Motor neuron (in vitro differentiated cells): Measurements from ENCODE around the gene ZWILCH. TPM values are rescaled to one million over a fixed set of nuclear protein-coding genes. Genes with fewer than 3 reads are reported as not detected.
"Not testable (repeated sequence)": the region's sequence is repeated elsewhere in the genome, so short reads cannot be mapped to it uniquely, and the experiment has no call there.

Experiments used
- ATAC-seq, 8 experiments: fragments of 200-7000 bp; cut with Tn5 transposase; replicated peaks in 6 of 8; 2 replicates each; pipeline ENCODE4 v1.8.0; 2021; ENCODE audit warnings: mild to moderate bottlenecking in 8 of 8, moderate library complexity in 8 of 8
- H3K27ac ChIP-seq, 2 donors: fragments of 250-450 bp; sonication (Bioruptor Pico); 2 replicates each; pipeline ENCODE4 v1.9.0; 2021; ENCODE audit warnings: antibody characterized with exemption in 2 of 2, mild to moderate bottlenecking in 2 of 2, moderate library complexity in 1 of 2
- H3K4me1 ChIP-seq, 2 donors: fragments of 250-450 bp; sonication (Bioruptor Pico); replicated peaks in 1 of 2; 2 replicates each; pipeline ENCODE4 v1.6.1; 2021; ENCODE audit warnings: antibody characterized with exemption in 2 of 2, mild to moderate bottlenecking in 2 of 2, moderate library complexity in 1 of 2
- H3K4me3 ChIP-seq, 5 donors: fragments of 250-450 bp; sonication (Bioruptor Pico); 2 replicates each; pipeline ENCODE4 v1.9.0; 2021; ENCODE audit warnings: antibody characterized with exemption in 5 of 5, mild to moderate bottlenecking in 5 of 5, moderate library complexity in 4 of 5
- WGBS, 10 experiments: fragments of 450-650 bp; shearing (Covaris generic); methylation state at CpG; one replicate each; pipeline ENCODE4 v1.0.0; 2022; 5-methylcytosine and 5-hydroxymethylcytosine counted together
- in situ Hi-C, 9 experiments: fragments of 400-800 bp; cut with MboI; loops; one replicate each; pipeline ENCODE4 v1.15.0; 2021; ENCODE audit warnings: low sequenced_read_pairs in 9 of 9, low pct_unique_long_range_greater_than_20kb in 2 of 9; ENCODE audit not compliant: unreplicated experiment in 9 of 9
- total RNA-seq, 8 experiments: library from RNA; unstranded; fragments of 300-600 nt; gene quantifications; 2 replicates each; pipeline versions ENCODE4 v1.2.3 to v1.2.4, GENCODE V29; 2022

ZWILCH gene
- total RNA-seq, 8 experiments from 2014 or later, result 9.0 to 24.5 (median 18.1) TPM

DNA sequence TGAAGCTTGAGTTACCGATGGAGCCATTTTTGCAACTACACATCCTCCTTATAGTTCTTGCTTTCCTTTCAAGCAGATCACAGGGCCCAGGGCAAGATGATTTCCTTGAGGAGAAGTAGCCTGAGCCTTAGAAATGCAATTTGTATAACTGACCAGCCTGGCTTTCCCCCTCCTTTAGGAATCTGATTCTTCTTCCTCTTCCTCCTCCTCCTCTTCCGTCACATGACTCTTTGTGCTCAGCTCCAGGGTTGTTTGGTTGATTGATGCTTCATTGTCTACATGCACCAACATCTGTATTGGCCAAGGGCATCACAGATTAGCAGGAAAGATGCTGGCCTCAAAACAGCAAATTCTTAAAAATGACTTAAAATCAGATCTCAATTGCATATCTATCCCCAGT is 10.9 kb upstream of the ZWILCH start:
- in situ Hi-C loops, result loop anchor here in 1 of 9 experiments (25.0 kb wide), 1 partner anchor 107 kb away; the partner anchor contains the start of gene MAP2K1
- H3K4me3 ChIP-seq, result no peak overlapping the region
- 63 to 100% (median 96%) methylated on average over 1 to 2 of the region's 2 CpGs; no CpG with 5 or more reads in 1 of the 10 experiments for WGBS, 10 experiments
- H3K27ac ChIP-seq, result no peak overlapping the region
- peaks cover 6 to 7% of the 10 kb centered on the region in 2 donors for H3K4me1 ChIP-seq
- ATAC-seq, result no peak

GRCh38 chr15:66496951-66497501 is 8.1 kb upstream of the ZWILCH start:
- H3K4me1 ChIP-seq, result peaks cover 6 to 8% of the 10 kb centered on the region in 2 donors
- H3K4me3 ChIP-seq, result peak overlapping the region; percentile 53 to 91 (median 71)
- WGBS, 10 experiments, result 6 to 80% (median 43%) methylated on average over 1 to 8 of the region's 17 CpGs; no CpG with 5 or more reads in 4 of the 10 experiments
- in situ Hi-C loops, result loop anchor here in 1 of 9 experiments (25.0 kb wide), 1 partner anchor 110 kb away; the partner anchor contains the start of gene MAP2K1
- H3K27ac ChIP-seq, result peak overlapping the region; percentile 53 to 88
- peak; percentile 15 to 36 (median 24) for ATAC-seq

GRCh38 chr15:66497502-66498455 is 7.3 kb upstream of the ZWILCH start, which contains the start of gene SNAPC5:
TSS of gene SNAPC5 (minus strand) at chr15:66497762. CDS start at chr15:66497731, 31 bp downstream.
- Histone ChIP-seq H3K4me1 (peaks cover 8 to 13% of the 10 kb centered on the region in 2 donors), H3K27ac (peak within 1 kb of the TSS; percentile 53 to 88), H3K4me3 (peak within 1 kb of the TSS; percentile 53 to 91 (median 71))
- peak; percentile 74 to 94 (median 92) for ATAC-seq
- in situ Hi-C loops, result loop anchor here in 1 of 9 experiments (25.0 kb wide), 1 partner anchor 110 kb away; the partner anchor contains the start of gene MAP2K1
- WGBS, 10 experiments, result 0 to 60% (median 18%) methylated on average over 1 to 26 of the region's 43 CpGs

- WGBS, 10 experiments, result 25 to 95% (median 80%) methylated on average over 1 to 3 of the region's 3 CpGs; no CpG with 5 or more reads in 1 of the 10 experiments
These were observed 6.4 kb upstream of the ZWILCH start for GRCh38 chr15:66498501-66499386.

DNA sequence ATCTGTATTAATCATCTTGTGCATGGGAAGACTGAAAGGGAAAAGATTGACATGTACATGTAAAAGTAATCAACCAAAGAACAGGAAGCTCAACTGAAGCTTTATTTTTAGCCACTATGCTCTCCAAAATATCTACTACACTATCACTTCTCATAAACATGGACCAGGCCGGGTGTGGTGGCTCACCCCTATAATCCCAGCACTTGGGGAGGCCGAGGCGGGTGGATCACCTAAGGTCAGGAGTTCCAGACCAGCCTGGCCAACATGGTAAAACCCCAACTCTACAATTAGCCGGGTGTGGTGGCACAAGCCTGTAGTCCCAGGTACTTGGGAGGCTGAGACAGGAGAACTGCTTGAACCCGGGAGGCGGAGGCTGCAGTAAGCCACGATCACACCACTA is 4.8 kb upstream of the ZWILCH start:
- ATAC-seq, H3K27ac ChIP-seq, H3K4me3 ChIP-seq, in situ Hi-C loops: not testable (repeated sequence)
- 63 to 100% (median 95%) methylated on average over 1 to 6 of the region's 7 CpGs; no CpG with 5 or more reads in 1 of the 10 experiments for WGBS, 10 experiments
- peaks cover 19 to 22% of the 10 kb centered on the region in 2 donors for H3K4me1 ChIP-seq

More at GRCh38 chr15:66498501-66499386, 6.4 kb upstream of the ZWILCH start:
- ATAC-seq, result no peak
- Histone ChIP-seq H3K4me1 (peaks cover 17 to 22% of the 10 kb centered on the region in 2 donors), H3K27ac (no peak overlapping the region), H3K4me3 (no peak overlapping the region)
- in situ Hi-C loops, result loop anchor here in 1 of 9 experiments (25.0 kb wide), 1 partner anchor 111 kb away; the partner anchor contains the start of gene MAP2K1

DNA sequence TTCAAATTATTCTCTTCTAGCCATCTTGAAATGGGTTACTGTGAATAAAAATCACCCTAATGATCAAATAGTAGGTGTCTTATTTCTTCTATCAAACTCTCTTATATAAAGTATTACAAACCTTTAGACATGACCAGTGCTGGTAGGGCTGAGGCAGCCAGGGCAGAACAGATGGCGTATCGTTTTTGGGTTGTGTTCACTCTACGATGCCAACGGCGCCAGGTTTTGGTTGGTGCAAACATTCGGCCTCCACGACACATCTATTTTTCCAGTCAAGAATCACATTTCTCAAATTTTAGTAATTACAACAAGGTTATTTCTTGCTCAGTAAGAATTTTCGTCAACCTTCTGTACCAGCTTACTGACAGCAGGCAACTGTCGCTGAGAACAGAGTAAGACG is 2.6 kb upstream of the ZWILCH start:
- peaks cover 15 to 22% of the 10 kb centered on the region in 2 donors for H3K4me1 ChIP-seq
- H3K4me3 ChIP-seq, result peak overlapping the region in 1 of 5 donors; percentile 94
- H3K27ac ChIP-seq, result no peak overlapping the region
- 7 to 98% (median 82%) methylated on average over 2 to 10 of the region's 10 CpGs for WGBS, 10 experiments
- in situ Hi-C loops, result no loop called here
- no peak for ATAC-seq

- ATAC-seq, in situ Hi-C loops: not testable (repeated sequence)
- 2 to 72% (median 27%) methylated on average over 1 to 11 of the region's 13 CpGs; no CpG with 5 or more reads in 1 of the 10 experiments for WGBS, 10 experiments
- Histone ChIP-seq H3K4me1 (peaks cover 15 to 22% of the 10 kb centered on the region in 2 donors), H3K27ac (peak overlapping the region in 1 of 2 donors; percentile 97), H3K4me3 (peak overlapping the region; percentile 94 to 99 (median 98))
These were observed 2.0 kb upstream of the ZWILCH start for GRCh38 chr15:66503041-66503648.

DNA sequence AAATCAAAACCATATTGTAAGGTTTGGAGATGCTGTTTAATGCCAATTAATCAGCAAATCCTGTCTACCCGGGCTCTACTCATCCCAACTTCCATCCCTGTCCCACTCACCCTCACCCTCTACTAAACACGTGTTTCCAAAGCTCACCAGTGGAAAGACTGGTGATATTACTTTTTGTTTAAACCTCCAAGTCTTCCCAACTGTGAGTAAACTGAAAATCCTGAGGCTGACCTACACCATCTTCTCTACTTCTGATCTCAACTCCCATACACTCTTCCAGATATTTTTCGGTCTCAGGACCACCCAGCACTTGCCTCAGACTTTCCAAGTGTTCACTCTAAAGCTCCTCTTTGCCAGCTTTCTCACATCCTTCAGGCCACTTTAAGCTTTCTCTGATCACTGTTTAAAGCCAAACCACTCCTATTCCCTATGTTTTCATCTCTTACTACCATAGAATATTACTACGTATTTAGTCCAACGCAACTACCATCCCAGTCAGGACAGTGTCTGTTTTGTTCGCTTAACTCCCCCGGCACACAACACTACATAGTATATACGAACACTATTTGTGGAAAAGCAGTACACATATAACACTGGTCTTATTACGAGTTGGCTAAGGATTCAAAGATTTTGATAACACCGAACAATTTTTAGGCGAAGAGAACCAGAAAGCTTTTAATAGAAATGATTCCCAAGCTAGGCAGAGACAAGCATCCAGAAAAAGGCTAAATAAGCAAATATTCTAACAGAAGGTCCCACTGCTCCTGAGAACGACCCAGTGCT is 1.2 kb upstream of the ZWILCH start:
- no peak for ATAC-seq
- in situ Hi-C loops, result no loop called here
- WGBS, 10 experiments, result 0 to 3% (median 0%) methylated on average over 2 to 12 of the region's 12 CpGs
- Histone ChIP-seq H3K27ac (peak overlapping the region; percentile 95 to 97), H3K4me3 (peak overlapping the region; percentile 94 to 99 (median 98)), H3K4me1 (peaks cover 15 to 22% of the 10 kb centered on the region in 2 donors)

- Histone ChIP-seq H3K4me1 (peaks cover 15 to 22% of the 10 kb centered on the region in 2 donors), H3K4me3 (peak overlapping the region; percentile 94 to 99 (median 98)), H3K27ac (peak overlapping the region; percentile 95 to 97)
- in situ Hi-C loops, result no loop called here
- peak in 7 of 8 experiments; percentile 15 to 48 (median 42) for ATAC-seq
- WGBS, 10 experiments, result 0 to 5% (median 0%) methylated on average over 1 to 11 of the region's 13 CpGs; no CpG with 5 or more reads in 2 of the 10 experiments
These were observed 295 bp downstream of the ZWILCH start for GRCh38 chr15:66505430-66505811.

DNA sequence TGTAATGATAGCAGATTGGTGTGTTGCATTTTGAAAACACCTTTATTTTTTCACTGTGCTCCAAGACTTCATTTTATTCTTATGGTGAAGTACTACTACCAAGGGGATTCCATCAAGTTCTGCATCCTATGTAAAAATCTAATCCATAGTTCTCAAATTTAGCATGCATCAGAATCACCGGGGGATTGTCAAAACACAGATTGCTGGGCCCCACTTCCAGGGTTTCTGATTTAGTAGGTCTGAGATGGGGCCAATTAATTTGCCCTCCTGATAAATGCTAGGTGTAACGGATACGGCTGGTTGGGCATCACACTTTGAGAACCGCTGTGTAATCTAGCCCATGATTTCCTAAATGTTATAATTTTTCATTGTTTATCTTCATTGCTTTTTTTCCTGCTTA is 692 bp downstream of the ZWILCH start:
- in situ Hi-C loops, result no loop called here
- 17 to 70% (median 50%) methylated on average over 3 to 4 of the region's 4 CpGs for WGBS, 10 experiments
- Histone ChIP-seq H3K27ac (peak overlapping the region in 1 of 2 donors; percentile 95), H3K4me1 (peaks cover 15 to 22% of the 10 kb centered on the region in 2 donors), H3K4me3 (peak overlapping the region; percentile 94 to 99 (median 98))
- no peak for ATAC-seq

GRCh38 chr15:66508293-66508883 is 3.3 kb downstream of the ZWILCH start:
- in situ Hi-C loops, result no loop called here
- no peak overlapping the region for H3K4me3 ChIP-seq
- H3K27ac ChIP-seq, result no peak overlapping the region
- H3K4me1 ChIP-seq, result peaks cover 8 to 10% of the 10 kb centered on the region in 2 donors
- 72 to 100% (median 88%) methylated on average over 1 to 3 of the region's 3 CpGs; no CpG with 5 or more reads in 3 of the 10 experiments for WGBS, 10 experiments
- no peak for ATAC-seq
